A673 (cell line): Measurements from ENCODE around the gene HSFY1. TPM values are rescaled to one million over a fixed set of nuclear protein-coding genes. Genes with fewer than 3 reads are reported as not detected.
"Not testable (repeated sequence)": the region's sequence is repeated elsewhere in the genome, so short reads cannot be mapped to it uniquely, and the experiment has no call there.

Experiments
- Bru-seq: library from RNA; stranded (reverse); fragments of 400-500 nt; gene quantifications from one replicate; lab custom pipeline; 2021; lab: Mats Ljungman, UMichigan
- BruChase-seq, 2 experiments: library from RNA; stranded (reverse); fragments of 400-500 nt; gene quantifications; one replicate each; lab custom pipeline; 2021; lab: Mats Ljungman, UMichigan
- BruUV-seq: library from RNA; stranded (reverse); fragments of 400-500 nt; replicated peaks from 2 replicates; lab custom pipeline; 2021; lab: Mats Ljungman, UMichigan
- CTCF ChIA-PET: fragments of 300-600 bp; sonication (Branson Sonifier 250); formaldehyde crosslinking; loops from one replicate; lab custom pipeline; 2022; ENCODE audit warnings: antibody characterized with exemption; lab: Charles Lee
- POLR2A ChIA-PET: fragments of 300-600 bp; sonication (Branson Sonifier 250); formaldehyde crosslinking; loops from one replicate; lab custom pipeline; 2022; ENCODE audit warnings: antibody characterized with exemption; ENCODE audit not compliant: low non-redundant PET; lab: Charles Lee
- DNase-seq: peaks from one replicate; pipeline ENCODE4 v3.0.0-alpha.2; 2015; ENCODE audit warnings: low spot score
- H3K27ac ChIP-seq: fragments of 200-600 bp; sonication (generic); 2 replicates; pipeline ENCODE4 v1.5.1; 2016; ENCODE audit warnings: mixed run types, low read depth, mild to moderate bottlenecking, mixed read lengths, antibody characterized with exemption, low read length; ENCODE audit not compliant: poor library complexity, severe bottlenecking
- H3K27me3 ChIP-seq: fragments of 200-600 bp; sonication (generic); replicated peaks from 2 replicates; pipeline ENCODE4 v1.6.1; 2017; ENCODE audit warnings: mixed run types, low read depth, mild to moderate bottlenecking, mixed read lengths, antibody characterized with exemption, low read length; ENCODE audit not compliant: insufficient read depth, poor library complexity
- H3K36me3 ChIP-seq: fragments of 200-600 bp; sonication (generic); 2 replicates; pipeline ENCODE4 v1.6.1; 2016; ENCODE audit warnings: mixed run types, mild to moderate bottlenecking, mixed read lengths, antibody characterized with exemption, low read length; ENCODE audit not compliant: insufficient read depth, poor library complexity, severe bottlenecking
- H3K4me1 ChIP-seq: fragments of 200-600 bp; sonication (generic); 2 replicates; pipeline ENCODE4 v1.6.1; 2017; ENCODE audit warnings: mixed run types, mild to moderate bottlenecking, mixed read lengths, antibody characterized with exemption, low read length; ENCODE audit not compliant: insufficient read depth, poor library complexity, severe bottlenecking
- H3K4me3 ChIP-seq: fragments of 200-600 bp; sonication (generic); 2 replicates; pipeline ENCODE4 v1.5.1; 2016; ENCODE audit warnings: low read depth, mixed run types, mild to moderate bottlenecking, mixed read lengths, low read length; ENCODE audit not compliant: poor library complexity, severe bottlenecking
- H3K9me3 ChIP-seq: fragments of 200-600 bp; sonication (generic); 2 replicates; pipeline ENCODE4 v1.6.1; 2016; ENCODE audit warnings: mixed run types, low read depth, mild to moderate bottlenecking, mixed read lengths, antibody characterized with exemption, low read length; ENCODE audit not compliant: poor library complexity, severe bottlenecking
- intact Hi-C: fragments of 100-400 bp; cut with micrococcal nuclease; formaldehyde crosslinking; loops from one replicate; pipeline ENCODE4 v1.10.0; 2022; ENCODE audit not compliant: unreplicated experiment
- long read RNA-seq: library from polyadenylated mRNA; stranded (forward); transcript quantifications from one replicate; pipeline ENCODE4 v2.0.0, GENCODE V29; 2022
- total RNA-seq: library from RNA; stranded (reverse); gene quantifications from 2 replicates; pipeline ENCODE4 v1.2.3, GENCODE V29; 2021

HSFY1 gene, protein sequence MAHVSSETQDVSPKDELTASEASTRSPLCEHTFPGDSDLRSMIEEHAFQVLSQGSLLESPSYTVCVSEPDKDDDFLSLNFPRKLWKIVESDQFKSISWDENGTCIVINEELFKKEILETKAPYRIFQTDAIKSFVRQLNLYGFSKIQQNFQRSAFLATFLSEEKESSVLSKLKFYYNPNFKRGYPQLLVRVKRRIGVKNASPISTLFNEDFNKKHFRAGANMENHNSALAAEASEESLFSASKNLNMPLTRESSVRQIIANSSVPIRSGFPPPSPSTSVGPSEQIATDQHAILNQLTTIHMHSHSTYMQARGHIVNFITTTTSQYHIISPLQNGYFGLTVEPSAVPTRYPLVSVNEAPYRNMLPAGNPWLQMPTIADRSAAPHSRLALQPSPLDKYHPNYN
- total RNA-seq (not detected in 2 replicates), Bru-seq, nascent RNA (not detected), BruChase-seq, experiment 1, labeled RNA remaining after a 2-hour chase (not detected), BruChase-seq, experiment 2, labeled RNA remaining after a 6-hour chase (not detected)
- long read RNA-seq: 0 reads

DNA sequence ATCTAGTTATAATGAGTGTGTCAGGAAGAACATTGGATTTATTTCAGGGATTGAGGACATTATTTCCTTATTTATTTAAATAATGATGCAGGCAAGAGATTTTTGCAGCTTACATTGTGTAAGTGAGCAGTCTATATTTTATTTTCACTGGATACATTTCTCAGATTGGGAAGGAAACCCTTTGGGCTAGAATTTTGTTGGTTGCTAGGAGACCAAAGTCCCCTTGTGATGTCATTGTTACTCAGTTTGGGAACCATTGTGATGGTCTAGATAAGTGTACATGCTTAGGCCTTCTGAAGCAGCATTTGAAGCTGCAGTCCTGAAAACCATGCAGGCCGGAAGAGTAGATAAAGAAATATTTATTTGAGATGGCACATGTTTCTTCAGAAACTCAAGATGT, at the start of gene HSFY1:
HSFY1 (plus strand) TSS at position 301 of the 400 bp plus-strand sequence; CDS start at position 369, 68 bp downstream.
- H3K9me3 ChIP-seq, intact Hi-C loops, H3K4me3 ChIP-seq, DNase-seq, H3K27me3 ChIP-seq, POLR2A ChIA-PET, H3K36me3 ChIP-seq, CTCF ChIA-PET, BruUV-seq, H3K27ac ChIP-seq, H3K4me1 ChIP-seq: not testable (repeated sequence)

- intact Hi-C loops, H3K36me3 ChIP-seq, DNase-seq, H3K4me1 ChIP-seq, H3K4me3 ChIP-seq, CTCF ChIA-PET, H3K27ac ChIP-seq, POLR2A ChIA-PET, H3K9me3 ChIP-seq, H3K27me3 ChIP-seq, BruUV-seq: not testable (repeated sequence)
These were observed 42.3 kb upstream of the HSFY1 start for GRCh38 chrY:18504266-18504665.

DNA sequence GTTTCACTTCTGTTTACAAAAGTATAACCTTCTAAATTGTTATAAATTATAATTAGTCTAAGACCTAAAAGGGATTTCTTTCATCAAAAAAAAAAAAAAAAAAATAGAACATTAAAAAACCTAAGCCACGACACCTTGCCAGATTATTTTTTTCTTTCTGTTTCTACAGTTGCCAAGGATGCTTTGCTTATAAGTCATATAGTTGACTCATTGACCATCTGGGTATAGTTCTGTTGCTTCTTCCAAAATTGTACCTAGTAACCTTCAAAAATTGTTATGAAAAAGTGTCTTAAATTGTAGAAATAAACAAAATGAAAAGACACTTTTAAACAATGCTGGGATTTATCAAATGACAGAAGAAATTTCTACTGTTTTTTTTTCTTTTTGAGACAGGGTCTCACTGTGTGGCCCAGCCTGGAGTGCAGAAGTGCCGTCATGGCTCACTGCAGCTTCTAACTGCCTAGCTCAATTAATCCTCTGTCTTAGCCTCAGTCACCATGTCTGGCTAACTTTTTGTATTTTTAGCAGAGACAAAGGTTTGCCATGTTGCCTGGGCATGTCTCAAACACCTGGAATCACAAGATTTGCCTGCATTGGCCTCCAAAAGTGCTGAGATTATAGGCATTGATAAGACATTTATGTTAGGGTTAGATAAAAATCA, 15.4 kb upstream of the HSFY1 start:
- H3K36me3 ChIP-seq, POLR2A ChIA-PET, H3K27ac ChIP-seq, H3K9me3 ChIP-seq, DNase-seq, CTCF ChIA-PET, H3K4me1 ChIP-seq, H3K27me3 ChIP-seq, BruUV-seq, H3K4me3 ChIP-seq, intact Hi-C loops: not testable (repeated sequence)

DNA sequence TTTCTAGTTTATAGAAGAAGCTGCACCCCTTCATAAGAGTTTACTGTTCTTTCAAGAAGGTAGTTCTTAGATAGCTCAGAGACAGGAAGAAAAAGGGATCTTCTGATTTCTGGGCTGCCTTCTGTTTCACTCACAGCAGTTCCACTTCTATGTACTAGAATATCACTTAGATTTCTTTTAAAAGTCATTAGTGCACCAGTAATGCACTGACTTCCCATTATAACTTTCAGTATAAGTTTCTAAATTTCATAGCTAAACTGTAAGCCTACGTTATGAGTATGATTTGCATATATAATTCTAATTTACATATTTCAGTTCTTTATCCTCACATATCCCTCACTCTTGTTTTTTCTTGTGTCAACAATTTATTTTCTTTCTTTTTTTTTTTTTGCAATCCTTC, 7.6 kb upstream of the HSFY1 start:
- CTCF ChIA-PET, BruUV-seq: not testable (repeated sequence)

GRCh38 chrY:18553132-18553531, 6.6 kb downstream of the HSFY1 start:
- H3K9me3 ChIP-seq, H3K36me3 ChIP-seq, CTCF ChIA-PET, H3K4me3 ChIP-seq, BruUV-seq, intact Hi-C loops, POLR2A ChIA-PET, H3K4me1 ChIP-seq, H3K27ac ChIP-seq, DNase-seq, H3K27me3 ChIP-seq: not testable (repeated sequence)

More for the DNA sequence above, 7.6 kb upstream of the HSFY1 start:
- intact Hi-C loops, POLR2A ChIA-PET, H3K4me3 ChIP-seq, H3K36me3 ChIP-seq, H3K4me1 ChIP-seq, H3K9me3 ChIP-seq, H3K27ac ChIP-seq, H3K27me3 ChIP-seq, DNase-seq: not testable (repeated sequence)

DNA sequence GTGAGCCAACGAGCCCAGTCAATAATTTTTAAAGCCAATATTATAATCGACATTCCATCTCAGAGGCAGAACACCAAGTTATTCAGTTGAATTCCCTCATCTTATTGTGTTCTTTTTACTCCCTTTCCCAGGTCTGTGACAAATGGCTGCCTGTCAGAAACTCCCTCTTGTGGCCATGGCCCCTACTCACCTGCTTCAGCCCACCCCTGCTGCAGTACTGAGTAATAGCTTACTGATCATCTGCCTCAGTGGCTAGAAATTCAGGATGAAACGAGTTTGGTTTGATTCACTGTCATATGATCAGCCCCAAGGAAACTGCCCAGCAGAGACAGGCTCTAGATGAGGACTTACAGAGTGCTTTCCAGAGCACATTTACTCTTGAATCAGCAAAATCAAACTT, 19.4 kb downstream of the HSFY1 start:
- H3K27ac ChIP-seq, CTCF ChIA-PET, POLR2A ChIA-PET, H3K36me3 ChIP-seq, H3K4me1 ChIP-seq, BruUV-seq, intact Hi-C loops, H3K9me3 ChIP-seq, H3K4me3 ChIP-seq, H3K27me3 ChIP-seq, DNase-seq: not testable (repeated sequence)
